Measurements from ENCODE around the gene CAPNS2. TPM values are rescaled to one million over a fixed set of nuclear protein-coding genes. Genes with fewer than 3 reads are reported as not detected.

CAPNS2 gene
- total RNA-seq, 1 experiment from 2014 or later, result 0.37 TPM

DNA sequence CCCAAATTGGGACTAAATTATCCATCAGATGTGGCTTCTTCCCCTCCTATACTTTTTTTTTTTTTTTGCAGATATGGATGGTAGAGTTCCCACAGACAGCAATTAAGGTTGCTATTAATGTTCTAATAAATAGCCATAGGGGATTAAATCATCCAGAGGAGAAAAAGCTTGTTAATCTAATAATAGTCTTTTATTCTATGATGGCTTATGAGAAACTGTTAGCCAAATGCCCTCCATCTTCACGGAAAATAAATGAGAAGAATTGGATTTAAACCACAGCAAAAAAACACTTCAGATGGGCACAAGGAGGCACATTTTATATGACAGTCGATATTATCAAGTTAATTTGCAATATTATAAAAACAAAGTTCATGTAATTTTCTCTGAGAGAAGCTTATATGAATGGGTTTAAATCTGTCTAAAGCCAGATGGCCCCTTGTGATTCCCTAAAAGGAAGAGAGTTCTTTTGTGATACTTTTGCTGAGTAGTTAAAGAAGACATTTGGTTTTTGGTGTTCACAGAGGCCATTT is 5.1 kb upstream of the CAPNS2 start:
- no peak for DNase-seq (ENCODE audit: low read depth, low spot score)
- in situ Hi-C loops (cut with HindIII; ENCODE audit: low pct_unique_long_range_greater_than_20kb, low sequenced_read_pairs), result no loop called here

DNA sequence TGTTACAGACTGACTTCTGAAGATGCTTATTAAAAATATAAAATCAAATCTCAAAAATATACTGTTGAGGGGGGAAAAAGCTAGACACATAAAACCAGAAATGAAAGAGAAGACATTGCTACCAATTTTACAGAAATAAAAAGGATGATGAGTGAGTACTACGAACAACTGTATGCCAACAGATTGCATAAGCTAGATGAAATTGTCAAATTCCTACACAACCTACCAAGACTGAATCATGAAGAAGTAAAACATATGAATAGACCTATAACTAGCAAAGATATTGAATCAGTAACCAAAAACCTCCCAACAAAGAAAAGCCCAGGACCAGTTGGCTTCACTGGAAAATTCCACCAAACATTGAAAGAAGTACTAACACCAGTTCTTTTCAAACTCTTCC is 3.5 kb upstream of the CAPNS2 start:
- DNase-seq (ENCODE audit: low read depth, low spot score), result no peak
- in situ Hi-C loops (cut with HindIII; ENCODE audit: low pct_unique_long_range_greater_than_20kb, low sequenced_read_pairs), result no loop called here

DNA sequence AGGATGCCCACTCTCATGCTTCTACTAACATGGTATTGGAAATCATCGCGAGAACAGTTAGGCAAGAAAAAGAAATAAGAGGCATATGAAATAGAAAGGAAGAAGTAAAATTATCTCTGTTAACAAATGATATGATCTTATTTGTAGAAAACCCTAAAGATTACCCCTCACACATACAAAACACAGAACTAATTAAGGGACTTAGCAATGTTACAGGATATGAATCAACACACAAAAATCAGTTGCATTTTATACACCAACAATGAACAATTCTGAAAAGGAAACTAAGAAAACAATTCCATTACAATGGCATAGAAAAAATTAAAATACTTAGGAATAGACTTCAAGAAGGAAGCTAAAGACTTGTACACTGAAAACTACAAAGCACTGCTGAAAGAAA is 2.7 kb upstream of the CAPNS2 start:
- in situ Hi-C loops (cut with HindIII; ENCODE audit: low pct_unique_long_range_greater_than_20kb, low sequenced_read_pairs), result no loop called here
- no peak for DNase-seq (ENCODE audit: low read depth, low spot score)

DNA sequence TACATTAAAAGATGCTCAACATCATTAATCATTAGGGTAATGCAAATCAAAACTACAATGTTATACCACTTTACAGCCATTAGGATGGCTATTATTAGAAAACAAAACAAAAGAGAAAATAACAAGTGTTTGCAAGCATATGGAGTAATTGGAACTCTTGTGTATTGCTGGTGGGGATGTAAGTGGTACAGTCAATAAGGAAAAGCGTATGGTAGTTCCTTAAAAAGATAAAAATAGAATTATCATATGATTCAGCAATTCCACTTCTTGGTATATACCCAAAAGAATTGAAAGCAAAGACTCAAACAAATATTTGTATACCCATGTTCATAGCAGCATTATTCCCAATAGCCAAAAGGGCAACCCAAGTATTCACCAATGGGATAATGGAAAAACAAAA is 1.4 kb upstream of the CAPNS2 start:
- in situ Hi-C loops (cut with HindIII; ENCODE audit: low pct_unique_long_range_greater_than_20kb, low sequenced_read_pairs), result no loop called here
- DNase-seq (ENCODE audit: low read depth, low spot score), result no peak

DNA sequence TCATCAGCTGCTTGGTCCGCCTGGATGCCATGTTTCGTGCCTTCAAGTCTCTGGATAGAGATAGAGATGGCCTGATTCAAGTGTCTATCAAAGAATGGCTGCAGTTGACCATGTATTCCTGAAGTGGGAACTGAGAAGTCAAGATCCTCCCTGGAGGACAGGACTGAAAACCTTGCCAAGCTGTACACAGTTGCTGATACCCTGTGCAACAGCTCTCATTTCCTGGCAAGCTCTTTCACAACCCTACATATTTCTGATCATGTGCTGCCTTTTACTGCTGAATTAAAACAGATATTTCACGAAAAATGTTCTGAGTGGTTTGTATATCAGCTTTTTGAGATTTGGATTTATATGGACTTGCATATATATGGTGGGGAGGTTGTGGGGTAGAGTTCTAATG is 898 bp downstream of the CAPNS2 start:
- no peak for DNase-seq (ENCODE audit: low read depth, low spot score)
- in situ Hi-C loops (cut with HindIII; ENCODE audit: low pct_unique_long_range_greater_than_20kb, low sequenced_read_pairs), result no loop called here

DNA sequence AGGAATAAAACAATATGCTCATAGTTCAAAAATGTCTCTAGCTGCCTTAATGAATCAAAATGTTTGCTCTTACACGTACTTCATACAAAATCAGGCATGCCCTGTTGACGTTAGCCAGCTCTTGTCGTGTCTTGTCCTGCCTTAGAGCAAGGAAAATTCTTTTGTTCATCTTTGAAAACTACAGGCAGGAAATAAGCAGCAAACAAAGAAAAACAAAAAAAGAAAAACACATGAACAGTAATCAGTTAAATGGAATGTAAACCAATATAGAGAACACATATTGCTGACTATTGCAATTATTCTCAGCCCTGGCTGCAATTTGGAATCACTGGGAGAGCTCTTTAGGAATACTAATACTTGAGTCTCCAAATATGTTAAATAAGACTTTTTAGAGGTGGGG is 1.7 kb downstream of the CAPNS2 start:
- no peak for DNase-seq (ENCODE audit: low read depth, low spot score)
- in situ Hi-C loops (cut with HindIII; ENCODE audit: low pct_unique_long_range_greater_than_20kb, low sequenced_read_pairs), result no loop called here

DNA sequence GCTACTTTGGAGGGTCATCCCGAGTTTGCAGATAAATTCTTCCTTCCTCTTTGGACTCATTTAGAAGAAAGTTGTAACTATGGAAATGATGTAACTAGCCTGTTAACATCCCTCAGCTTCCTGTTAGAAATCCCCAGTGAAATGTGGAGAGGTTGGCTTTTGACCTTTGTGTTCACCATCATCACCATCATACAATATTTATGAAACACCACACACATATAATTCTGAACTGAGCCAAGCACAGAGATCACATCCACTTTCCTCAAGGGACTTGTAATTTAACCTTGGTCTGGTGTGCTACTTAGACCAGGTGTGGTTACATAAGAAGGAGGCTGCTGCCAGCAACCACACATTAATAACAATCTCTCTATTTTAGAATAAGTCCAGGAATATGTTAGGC is 2.5 kb downstream of the CAPNS2 start:
- in situ Hi-C loops (cut with HindIII; ENCODE audit: low pct_unique_long_range_greater_than_20kb, low sequenced_read_pairs), result no loop called here
- no peak for DNase-seq (ENCODE audit: low read depth, low spot score)

DNA sequence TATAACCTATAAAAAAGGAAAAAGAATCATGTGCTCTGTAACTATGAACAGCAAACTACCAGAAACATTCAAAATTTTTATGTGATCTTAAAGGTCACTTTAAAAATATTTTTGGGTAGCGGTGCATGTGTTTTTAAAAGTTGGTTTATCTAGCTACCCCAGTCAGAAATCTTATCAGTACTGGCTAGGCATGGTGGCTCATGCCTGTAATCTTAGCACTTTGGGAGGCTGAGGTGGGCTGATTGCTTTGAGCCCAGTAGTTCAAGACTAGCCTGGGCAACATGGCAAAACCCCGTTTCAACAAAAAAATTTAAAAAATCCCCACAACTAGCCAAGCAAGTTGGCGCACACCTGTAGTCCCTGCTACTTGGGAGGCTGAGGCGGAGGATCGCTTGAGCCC is 3.7 kb downstream of the CAPNS2 start:
- in situ Hi-C loops (cut with HindIII; ENCODE audit: low pct_unique_long_range_greater_than_20kb, low sequenced_read_pairs), result no loop called here

DNA sequence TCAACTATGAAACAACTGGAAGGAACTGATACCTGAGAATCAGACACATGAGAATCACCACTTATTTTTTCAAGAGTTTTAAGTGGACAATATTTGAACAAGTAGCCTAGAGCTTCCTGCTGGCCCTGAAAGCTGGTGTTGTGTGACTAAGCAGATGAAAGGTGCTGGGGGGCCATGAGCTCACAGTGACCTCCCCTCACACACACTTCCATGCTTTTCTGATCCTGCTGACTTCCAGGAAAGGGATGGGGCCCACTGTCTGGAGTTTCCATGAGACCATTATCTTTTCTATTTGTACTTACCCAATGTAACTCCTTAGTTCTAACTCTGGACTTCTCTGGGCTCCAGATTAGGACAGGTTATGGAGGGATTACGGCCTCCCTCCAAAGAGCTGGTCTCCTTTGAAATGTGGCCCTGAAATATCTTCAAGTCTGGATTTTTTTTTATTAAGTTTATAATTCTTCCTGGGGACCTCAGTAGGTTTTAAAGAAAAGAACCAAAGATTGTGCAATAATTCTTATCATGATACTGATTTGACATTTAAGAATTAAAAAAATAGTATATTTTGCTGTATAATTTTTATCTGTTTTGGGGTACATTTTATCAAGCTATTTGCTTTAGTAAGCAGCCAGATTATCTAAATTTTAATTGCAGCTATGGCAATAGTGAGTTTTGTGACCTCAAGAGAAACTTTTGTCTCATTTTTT is 4.9 kb downstream of the CAPNS2 start:
- in situ Hi-C loops (cut with HindIII; ENCODE audit: low pct_unique_long_range_greater_than_20kb, low sequenced_read_pairs), result no loop called here
- no peak for DNase-seq (ENCODE audit: low read depth, low spot score)

More for the DNA sequence above, 3.7 kb downstream of the CAPNS2 start:
- no peak for DNase-seq (ENCODE audit: low read depth, low spot score)

DNA sequence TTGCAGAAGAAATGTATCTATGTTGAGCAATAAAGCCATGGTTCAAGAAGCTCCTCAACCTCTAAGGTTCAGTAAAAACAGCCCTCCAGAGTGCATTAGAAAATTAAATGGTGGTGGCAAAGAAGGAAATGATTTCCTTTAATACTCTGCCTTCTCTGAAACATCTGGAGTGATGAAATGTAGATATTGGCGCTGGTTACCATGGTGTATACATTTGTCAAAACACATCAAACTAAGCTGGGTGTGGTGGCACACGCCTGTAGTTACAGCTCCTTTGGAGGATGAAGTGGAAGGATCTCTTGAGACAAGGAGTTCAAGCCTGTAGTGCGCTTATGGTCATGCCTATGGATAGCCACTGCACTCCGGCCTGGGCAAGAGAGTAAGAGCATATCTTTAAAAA is 6.0 kb downstream of the CAPNS2 start:
- in situ Hi-C loops (cut with HindIII; ENCODE audit: low pct_unique_long_range_greater_than_20kb, low sequenced_read_pairs), result no loop called here
- no peak for DNase-seq (ENCODE audit: low read depth, low spot score)

DNA sequence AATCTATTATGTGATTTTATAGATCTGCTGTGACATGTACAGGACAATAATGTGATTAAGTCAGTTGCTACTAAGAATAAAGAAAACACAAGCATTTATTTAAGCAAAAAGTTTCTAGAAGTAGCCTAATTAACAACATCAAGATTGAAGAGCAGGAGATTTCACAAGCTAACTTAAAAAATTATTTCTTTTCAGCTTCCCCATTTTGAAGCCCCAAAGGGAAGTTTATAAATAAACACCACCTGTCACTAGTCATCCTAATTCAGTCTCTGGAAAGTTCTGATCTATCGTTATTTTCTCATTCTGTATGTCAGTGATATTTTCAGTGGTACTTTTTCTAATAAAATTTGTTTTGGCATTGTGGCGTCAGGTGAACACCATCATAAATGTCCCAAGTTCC is 8.3 kb downstream of the CAPNS2 start:
- in situ Hi-C loops (cut with HindIII; ENCODE audit: low pct_unique_long_range_greater_than_20kb, low sequenced_read_pairs), result no loop called here
- DNase-seq (ENCODE audit: low read depth, low spot score), result no peak

DNA sequence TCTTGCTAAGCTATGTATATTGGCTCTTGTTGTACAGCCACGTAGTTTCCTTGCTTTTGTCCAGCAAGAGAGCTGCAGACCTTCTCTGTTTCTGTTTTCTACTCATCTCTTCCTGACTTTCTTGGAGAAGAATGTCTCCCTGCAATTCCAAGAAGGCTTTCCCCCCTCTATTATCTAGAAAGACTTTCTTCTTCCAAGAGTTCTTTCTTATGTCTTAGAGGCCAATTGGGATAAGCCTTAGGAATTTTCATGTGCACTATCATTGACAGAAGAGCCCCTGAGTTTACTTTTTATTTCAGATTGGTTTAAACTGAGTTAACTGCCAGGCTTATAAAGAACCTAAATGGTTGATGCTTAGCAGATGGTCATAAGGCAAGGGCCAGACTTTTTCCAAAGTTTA is 9.0 kb downstream of the CAPNS2 start:
- DNase-seq (ENCODE audit: low read depth, low spot score), result no peak
- in situ Hi-C loops (cut with HindIII; ENCODE audit: low pct_unique_long_range_greater_than_20kb, low sequenced_read_pairs), result no loop called here

DNA sequence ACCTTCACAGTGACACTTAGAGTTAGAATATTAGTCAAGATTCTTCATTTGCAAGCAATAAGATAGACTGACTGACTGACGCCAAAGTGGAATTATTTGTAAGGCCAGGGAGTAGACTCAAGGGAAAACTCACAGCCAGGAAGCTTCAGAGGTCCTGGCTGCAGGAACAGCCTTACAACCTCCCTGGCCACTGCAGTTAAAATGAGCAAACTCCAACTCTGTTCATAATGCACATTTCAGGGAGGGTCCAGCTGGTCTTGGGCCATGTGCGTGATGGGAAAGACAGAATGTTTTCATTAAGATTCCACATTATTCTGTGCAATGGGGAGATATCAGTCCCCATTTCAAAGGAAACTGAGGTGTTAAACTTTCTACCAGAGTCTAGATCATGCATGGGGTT is 9.9 kb downstream of the CAPNS2 start:
- no peak for DNase-seq (ENCODE audit: low read depth, low spot score)
- in situ Hi-C loops (cut with HindIII; ENCODE audit: low pct_unique_long_range_greater_than_20kb, low sequenced_read_pairs), result no loop called here

DNA sequence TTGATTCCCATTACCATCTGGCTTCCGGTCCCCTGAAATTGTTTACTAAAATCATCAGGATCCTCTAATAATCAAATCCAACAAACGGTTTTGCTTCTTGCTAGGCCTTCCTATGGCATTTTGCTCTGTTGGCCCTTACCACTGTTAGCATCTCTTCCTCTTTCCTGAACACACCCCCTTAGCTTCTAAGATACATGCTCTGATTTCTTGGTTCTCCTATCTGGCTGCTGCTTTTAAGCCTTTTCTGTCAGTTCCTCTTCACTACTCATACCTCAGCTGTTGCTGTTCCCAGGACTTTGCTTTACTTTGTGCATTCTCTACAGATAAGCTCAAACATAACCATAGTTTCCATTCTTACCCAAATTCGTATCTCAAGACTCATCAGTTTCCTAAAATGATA is 11.4 kb downstream of the CAPNS2 start:
- DNase-seq (ENCODE audit: low read depth, low spot score), result no peak
- in situ Hi-C loops (cut with HindIII; ENCODE audit: low pct_unique_long_range_greater_than_20kb, low sequenced_read_pairs), result no loop called here

DNA sequence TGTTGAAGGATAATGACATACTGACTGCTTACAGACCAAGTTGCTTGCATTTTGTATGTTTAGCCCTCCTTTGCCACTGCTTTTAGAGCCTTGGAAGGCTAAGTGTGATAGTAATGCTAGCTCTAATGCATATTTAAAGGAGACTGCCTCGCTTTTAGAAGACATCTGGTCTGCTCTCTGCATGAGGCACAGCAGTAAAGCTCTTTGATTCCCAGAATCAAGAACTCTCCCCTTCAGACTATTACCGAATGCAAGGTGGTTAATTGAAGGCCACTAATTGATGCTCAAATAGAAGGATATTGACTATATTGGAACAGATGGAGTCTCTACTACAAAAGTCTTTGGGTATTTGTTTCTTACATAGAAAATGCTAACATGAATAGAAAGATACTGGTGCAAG is 19.1 kb downstream of the CAPNS2 start:
- no peak for DNase-seq (ENCODE audit: low read depth, low spot score)
- in situ Hi-C loops (cut with HindIII; ENCODE audit: low pct_unique_long_range_greater_than_20kb, low sequenced_read_pairs), result no loop called here

DNA sequence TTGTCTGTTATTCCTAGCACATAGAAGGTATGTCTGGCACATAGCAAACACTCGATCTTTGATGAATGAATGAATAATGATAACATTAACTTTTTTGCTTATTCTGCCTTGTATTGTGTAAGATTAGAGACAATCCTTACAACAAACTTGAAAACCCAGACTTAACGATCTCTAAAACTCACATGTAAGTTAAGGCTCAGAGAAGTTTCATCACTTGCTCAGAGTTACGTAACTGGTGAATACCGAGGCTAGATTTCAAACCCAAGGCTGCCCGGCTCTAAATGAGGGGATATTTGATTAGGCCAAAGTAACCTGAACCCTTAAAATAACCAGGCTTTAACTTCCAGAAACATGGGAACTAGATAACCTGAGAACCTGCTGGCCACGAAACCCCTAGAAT is 22.3 kb downstream of the CAPNS2 start:
- in situ Hi-C loops (cut with HindIII; ENCODE audit: low pct_unique_long_range_greater_than_20kb, low sequenced_read_pairs), result no loop called here

DNA sequence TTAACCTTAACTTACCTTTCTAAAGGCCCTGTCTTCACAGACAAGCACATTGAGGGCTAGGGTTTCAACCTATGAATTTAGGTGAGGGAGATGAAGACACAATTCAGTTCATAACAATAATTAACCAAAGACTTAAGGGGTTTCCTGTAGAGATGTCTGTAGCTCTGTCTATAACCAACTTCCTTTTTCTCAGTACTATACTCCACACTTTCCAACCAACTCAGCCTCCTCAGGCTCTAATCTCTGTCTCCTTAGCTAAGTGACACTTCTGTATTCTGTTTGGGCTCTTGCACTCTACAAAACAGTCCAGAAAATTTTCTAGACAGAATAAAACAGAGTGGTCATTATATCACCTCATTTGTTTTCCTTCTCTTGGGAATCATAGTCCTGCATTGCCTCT is 25.8 kb downstream of the CAPNS2 start:
- DNase-seq (ENCODE audit: low read depth, low spot score), result no peak
- in situ Hi-C loops (cut with HindIII; ENCODE audit: low pct_unique_long_range_greater_than_20kb, low sequenced_read_pairs), result no loop called here

More for the DNA sequence above, 22.3 kb downstream of the CAPNS2 start:
- DNase-seq (ENCODE audit: low read depth, low spot score), result no peak

DNA sequence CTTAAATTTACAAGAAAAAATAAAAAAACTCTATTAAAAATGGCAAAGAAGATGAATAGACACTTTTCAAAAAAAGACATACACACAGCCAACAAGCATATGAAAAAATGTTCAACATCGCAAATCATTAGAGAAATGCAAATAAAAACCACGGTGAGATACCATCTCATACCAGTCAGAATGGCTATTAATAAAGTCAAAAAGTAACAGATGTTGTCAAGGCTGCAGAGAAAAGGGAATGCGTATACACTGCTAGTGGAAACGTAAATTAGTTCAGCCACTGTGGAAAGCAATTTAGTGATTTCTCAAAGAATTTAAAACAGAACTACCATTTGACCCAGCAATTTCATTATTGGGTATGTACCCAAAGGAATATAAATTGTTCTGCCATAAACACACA is 31.4 kb downstream of the CAPNS2 start:
- in situ Hi-C loops (cut with HindIII; ENCODE audit: low pct_unique_long_range_greater_than_20kb, low sequenced_read_pairs), result no loop called here
- no peak for DNase-seq (ENCODE audit: low read depth, low spot score)

DNA sequence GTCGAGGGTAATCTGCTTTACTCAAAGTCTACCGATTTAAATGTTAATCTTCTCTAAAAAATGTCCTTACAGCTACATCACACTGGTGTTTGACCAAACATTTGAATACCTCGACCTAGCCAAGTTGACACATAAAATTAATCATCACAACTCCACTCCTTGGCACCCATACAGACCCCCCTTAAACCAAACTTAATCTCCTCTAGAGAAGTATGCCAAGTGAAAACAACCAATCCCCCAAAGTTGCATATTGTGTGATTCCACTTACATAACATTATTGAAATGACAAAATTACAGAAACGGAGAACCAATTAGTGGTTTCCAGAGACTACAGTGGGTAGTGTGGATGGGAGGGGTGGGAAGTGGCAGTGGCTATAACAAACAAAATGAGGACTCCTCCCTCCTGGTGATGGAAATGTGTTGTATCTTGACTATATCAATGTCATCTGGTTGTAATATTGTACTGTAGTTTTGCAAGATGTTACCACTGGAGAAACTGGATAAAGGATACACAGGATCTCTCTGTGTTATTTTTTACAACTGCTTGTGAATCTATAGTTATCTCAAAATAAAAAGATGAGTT is 39.4 kb downstream of the CAPNS2 start:
- in situ Hi-C loops (cut with HindIII; ENCODE audit: low pct_unique_long_range_greater_than_20kb, low sequenced_read_pairs), result no loop called here
- DNase-seq (ENCODE audit: low read depth, low spot score), result no peak

Measured in SK-MEL-5 (cell line).